H7 (cell line): Measurements from ENCODE around the gene NFKB1. TPM values are rescaled to one million over a fixed set of nuclear protein-coding genes. Genes with fewer than 3 reads are reported as not detected.
"Not testable (repeated sequence)": the region's sequence is repeated elsewhere in the genome, so short reads cannot be mapped to it uniquely, and the experiment has no call there.

Source experiments
- DNase-seq: peaks from one replicate; pipeline ENCODE4 v3.0.0; 2012
- H3K27me3 ChIP-seq: 2 replicates; pipeline ENCODE4 v1.6.0; 2011; ENCODE audit warnings: mild to moderate bottlenecking, low read length; ENCODE audit not compliant: control insufficient read depth, insufficient read depth
- H3K36me3 ChIP-seq: replicated peaks from 2 replicates; pipeline ENCODE4 v1.5.1; 2011; ENCODE audit warnings: low read length; ENCODE audit not compliant: control insufficient read depth, insufficient read depth
- H3K4me3 ChIP-seq: 2 replicates; pipeline ENCODE4 v1.5.1; 2011; ENCODE audit warnings: low read depth, mild to moderate bottlenecking, control low read depth, low read length, moderate library complexity; ENCODE audit not compliant: insufficient read depth
- total RNA-seq: library from RNA; depleted of rRNA; stranded (reverse); fragments of >200 nt; shearing (Covaris generic); gene quantifications from 2 replicates; pipeline ENCODE4 v1.2.3, GENCODE V29; 2014

Gene NFKB1
- total RNA-seq, 1 experiment from 2014 or later, result 6.8 TPM

DNA sequence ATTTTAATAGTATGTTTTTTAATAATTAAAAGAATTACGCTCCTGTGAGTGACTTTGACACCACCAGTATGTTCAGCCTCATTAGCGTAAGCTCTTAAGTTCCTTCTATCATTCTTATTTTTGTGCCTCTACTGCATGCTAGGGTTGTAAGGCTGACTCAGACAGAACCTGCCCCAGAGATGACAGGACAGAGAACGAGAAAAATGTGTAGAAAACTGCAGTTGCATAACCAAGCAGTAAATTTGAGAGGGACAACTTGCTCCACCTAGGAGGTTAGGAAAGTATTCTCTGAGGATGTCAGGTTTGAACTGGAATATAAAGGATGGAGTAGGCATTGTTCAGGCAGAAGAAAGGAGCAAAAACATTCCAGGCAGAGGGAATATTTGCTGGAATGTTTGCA lies 98.7 kb downstream of the NFKB1 start:
- no peak for DNase-seq
- no peaks in the 10 kb centered on the region for H3K27me3 ChIP-seq
- H3K4me3 ChIP-seq, result no peak overlapping the region
- no peaks in the 10 kb centered on the region for H3K36me3 ChIP-seq

DNA sequence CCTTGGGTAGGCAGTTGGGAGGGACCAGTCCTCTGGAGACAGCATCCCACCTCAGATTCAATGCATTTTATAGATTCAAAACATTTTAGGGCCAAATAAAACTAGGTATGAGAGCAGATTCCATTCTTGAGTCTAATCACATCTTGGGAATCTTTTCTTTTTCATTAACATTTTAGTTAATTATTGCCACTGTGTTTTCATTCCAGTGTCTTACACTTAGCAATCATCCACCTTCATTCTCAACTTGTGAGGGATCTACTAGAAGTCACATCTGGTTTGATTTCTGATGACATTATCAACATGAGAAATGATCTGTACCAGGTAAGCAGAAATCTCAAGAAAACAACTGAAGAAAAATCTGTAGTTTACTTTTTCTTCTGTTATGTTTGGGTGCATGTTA lies 99.5 kb downstream of the NFKB1 start:
- no peak for DNase-seq
- no peaks in the 10 kb centered on the region for H3K27me3 ChIP-seq
- no peaks in the 10 kb centered on the region for H3K36me3 ChIP-seq
- no peak overlapping the region for H3K4me3 ChIP-seq

DNA sequence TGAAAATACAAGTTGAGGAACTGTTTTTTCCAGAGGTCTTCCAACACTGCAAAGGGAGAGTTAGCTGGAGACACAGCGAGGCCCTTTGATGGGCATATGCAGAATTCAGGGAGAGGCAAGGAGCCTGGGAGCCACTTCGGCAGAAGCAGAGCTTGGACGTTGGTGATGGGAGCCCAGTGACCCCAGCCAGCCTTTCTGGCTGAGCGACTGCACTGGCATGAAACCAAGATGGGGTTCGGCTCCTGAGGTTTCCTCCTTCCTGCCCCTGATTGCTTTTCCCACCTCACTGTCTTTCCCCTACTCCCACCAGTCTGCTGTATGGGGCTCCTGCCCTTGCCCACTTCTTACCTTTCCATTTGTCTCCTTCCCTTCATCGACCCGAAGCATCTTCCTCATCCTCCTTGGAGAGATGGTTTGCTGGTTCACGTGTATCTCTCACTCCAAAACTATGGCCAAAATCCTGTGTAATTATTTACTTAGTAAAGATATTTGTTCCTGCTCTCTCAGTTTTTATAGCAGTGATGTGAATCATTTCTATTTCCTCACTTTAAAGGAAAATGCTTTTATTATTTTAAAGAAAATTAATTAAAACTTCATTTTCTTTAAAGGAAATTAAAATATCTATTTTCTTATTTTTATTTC lies 100.5 kb downstream of the NFKB1 start:
- H3K4me3 ChIP-seq, result no peak overlapping the region
- no peak for DNase-seq
- H3K27me3 ChIP-seq, result no peaks in the 10 kb centered on the region
- no peaks in the 10 kb centered on the region for H3K36me3 ChIP-seq

DNA sequence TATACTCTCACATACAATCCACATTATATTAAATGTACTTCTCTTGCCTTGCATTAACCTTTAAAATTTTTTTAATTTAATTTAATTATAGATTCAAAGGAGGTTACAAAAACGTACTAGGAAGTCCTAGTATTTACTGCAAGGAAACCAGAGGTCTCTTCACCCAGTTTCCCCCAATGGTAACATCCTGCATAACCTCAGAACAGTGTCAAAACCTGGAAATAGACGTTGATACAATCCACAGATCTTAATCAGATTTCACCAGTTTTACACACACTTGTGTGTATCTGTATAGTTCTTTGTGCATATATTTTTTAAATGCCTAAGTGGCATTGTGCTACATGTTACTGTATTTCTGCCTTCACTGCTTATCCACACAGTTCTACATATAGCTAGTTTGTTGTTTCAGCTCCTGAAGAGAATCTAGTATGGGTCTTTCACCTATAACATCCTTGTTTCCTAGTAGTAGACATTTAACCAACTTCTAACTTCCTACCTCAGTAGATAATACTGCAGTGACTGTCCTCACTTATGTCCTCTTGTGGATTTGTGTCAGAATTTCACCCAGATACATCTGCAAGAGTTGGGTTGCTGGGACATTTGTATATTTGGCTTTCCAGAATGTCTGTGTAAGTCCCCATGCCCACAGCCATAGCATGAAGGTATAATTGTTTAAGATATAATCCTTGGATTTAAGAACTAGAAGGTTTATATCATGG lies 103.2 kb downstream of the NFKB1 start:
- Histone ChIP-seq H3K27me3 (no peaks in the 10 kb centered on the region), H3K36me3 (no peaks in the 10 kb centered on the region), H3K4me3 (no peak overlapping the region)
- no peak for DNase-seq

DNA sequence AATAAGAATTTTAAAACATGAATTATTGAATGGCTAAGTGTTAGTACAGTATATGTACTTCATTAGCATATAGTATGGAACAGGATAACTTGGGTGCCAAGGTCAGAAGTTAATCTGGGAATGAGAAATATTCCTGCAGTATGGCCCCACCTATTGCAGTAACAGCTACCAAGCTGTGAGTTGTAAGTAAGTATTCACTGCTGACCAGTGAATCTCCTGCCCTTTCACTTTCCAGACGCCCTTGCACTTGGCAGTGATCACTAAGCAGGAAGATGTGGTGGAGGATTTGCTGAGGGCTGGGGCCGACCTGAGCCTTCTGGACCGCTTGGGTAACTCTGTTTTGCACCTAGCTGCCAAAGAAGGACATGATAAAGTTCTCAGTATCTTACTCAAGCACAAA lies 105.1 kb downstream of the NFKB1 start:
- DNase-seq, result no peak
- no peak overlapping the region for H3K4me3 ChIP-seq
- H3K27me3 ChIP-seq, result no peaks in the 10 kb centered on the region
- H3K36me3 ChIP-seq, result no peaks in the 10 kb centered on the region

DNA sequence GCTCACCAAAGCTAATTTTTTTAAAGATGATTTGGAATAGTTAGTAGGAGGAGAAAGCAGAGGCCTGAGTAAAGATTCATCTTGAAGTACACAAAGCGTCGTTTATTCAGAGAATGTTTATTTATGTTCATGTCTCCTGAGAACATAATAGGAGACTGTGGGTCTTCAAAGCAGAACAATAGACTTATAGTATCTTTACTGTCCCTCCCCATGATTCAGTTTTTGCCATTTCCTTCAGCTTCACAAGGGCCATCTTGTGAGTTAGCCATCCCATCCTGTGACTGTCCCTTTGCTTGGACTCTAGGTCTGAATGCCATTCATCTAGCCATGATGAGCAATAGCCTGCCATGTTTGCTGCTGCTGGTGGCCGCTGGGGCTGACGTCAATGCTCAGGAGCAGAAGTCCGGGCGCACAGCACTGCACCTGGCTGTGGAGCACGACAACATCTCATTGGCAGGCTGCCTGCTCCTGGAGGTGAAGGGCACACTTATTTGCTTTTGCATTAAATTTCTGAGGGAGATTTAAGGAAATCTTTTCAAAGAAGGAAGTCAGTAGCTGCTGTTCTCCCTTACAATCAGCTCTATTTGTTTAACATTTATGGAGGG lies 105.8 kb downstream of the NFKB1 start:
- H3K27me3 ChIP-seq, result no peaks in the 10 kb centered on the region
- H3K36me3 ChIP-seq, result no peaks in the 10 kb centered on the region
- no peak overlapping the region for H3K4me3 ChIP-seq
- DNase-seq, result no peak

DNA sequence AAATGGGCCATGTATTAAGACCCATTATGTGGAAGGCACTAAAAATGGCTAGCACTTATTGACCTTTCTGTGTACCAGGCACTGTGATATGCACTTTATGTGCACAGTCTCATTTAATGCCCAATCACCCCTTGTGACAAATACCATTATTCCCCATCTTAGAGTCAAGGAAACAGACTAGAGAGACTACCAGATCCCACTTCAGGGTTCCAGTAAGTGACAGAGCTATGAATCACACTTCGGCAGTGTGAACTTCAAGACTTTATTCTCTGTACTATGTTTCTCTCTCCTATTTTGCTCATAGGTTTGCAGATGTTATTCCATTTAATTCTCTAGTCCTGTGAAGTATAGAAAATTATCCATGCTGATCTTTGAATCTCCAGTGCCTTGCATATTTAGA lies 107.0 kb downstream of the NFKB1 start:
- no peaks in the 10 kb centered on the region for H3K36me3 ChIP-seq
- H3K27me3 ChIP-seq, result no peaks in the 10 kb centered on the region
- H3K4me3 ChIP-seq, result no peak overlapping the region
- no peak for DNase-seq

DNA sequence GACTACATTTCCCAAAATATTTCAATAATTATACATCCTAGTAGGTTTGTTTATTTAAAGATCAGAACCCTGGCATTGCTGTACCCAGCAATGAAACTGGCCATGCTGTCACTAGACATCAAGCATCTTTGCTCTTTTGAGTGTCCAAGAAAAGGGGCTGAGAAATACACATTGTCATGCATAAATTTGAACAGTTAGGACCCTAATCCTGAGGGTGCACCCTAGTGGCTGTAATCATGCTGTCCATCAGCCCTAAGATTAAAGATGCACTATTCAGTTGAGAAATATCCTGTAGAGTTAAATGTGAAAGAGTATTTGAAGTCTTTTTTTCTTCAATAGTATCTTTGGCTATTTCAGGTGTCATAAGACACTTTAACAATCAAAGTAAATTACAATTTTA lies 108.8 kb downstream of the NFKB1 start:
- H3K27me3 ChIP-seq, result no peaks in the 10 kb centered on the region
- no peak for DNase-seq
- no peaks in the 10 kb centered on the region for H3K36me3 ChIP-seq
- H3K4me3 ChIP-seq, result no peak overlapping the region

DNA sequence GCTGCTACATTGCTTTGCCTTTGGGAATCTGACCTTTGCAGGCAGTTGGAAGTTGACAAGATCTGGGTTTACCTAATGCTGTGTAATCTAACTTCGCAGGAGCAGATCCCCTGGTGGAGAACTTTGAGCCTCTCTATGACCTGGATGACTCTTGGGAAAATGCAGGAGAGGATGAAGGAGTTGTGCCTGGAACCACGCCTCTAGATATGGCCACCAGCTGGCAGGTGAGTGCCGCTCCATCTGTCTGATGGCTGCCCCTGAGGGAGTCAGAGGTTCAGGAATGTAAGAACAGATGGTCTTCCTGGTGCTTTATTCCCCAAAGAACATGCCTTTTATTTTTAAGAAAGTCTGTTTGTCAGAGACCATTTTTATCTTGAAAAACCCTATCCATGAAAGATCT lies 109.3 kb downstream of the NFKB1 start:
- Histone ChIP-seq H3K36me3 (no peaks in the 10 kb centered on the region), H3K4me3 (no peak overlapping the region), H3K27me3 (no peaks in the 10 kb centered on the region)
- no peak for DNase-seq

DNA sequence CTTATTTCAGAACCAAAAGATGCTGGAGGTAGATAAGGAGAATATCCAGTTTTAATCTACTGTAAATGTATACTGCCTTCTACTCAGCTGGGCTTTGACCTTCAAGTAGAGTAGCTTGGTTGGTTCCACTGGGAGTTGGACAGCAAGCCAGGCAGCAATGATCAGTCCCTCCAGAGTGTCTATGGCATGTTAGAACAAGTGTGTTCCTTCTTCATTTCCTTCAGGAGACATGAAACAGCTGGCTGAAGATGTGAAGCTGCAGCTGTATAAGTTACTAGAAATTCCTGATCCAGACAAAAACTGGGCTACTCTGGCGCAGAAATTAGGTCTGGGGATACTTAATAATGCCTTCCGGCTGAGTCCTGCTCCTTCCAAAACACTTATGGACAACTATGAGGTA lies 111.1 kb downstream of the NFKB1 start:
- no peak for DNase-seq
- H3K4me3 ChIP-seq, result no peak overlapping the region
- no peaks in the 10 kb centered on the region for H3K36me3 ChIP-seq

DNA sequence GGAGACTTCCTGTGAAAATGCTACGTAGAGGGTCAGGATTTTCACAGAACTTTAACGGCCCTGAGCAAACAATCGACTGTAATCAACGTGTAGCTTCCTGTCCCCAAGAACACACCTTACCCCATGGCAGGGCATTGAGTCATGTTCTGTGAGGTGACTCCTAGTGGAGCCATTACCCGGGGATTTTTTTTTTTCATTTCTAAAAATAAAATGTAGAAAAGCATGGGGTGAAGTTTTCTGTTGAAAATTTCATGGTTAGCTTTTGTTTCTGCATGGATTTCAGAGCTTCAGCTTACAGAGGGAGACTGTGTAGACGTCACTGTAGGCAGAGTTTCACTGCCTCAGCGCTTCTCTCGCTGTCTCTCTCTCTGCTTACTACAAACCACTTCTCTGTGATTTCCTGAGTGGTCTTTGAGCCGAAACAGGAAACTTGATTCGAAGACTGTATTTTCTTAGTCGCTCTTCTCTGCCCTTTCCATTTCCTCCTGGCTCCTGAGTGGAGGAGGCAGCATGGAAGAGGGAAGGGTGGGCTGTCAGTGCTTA lies 111.7 kb downstream of the NFKB1 start:
- Histone ChIP-seq H3K27me3 (no peaks in the 10 kb centered on the region), H3K4me3 (no peak overlapping the region), H3K36me3 (no peaks in the 10 kb centered on the region)
- no peak for DNase-seq

More for the DNA sequence above, 111.1 kb downstream of the NFKB1 start:
- no peaks in the 10 kb centered on the region for H3K27me3 ChIP-seq

DNA sequence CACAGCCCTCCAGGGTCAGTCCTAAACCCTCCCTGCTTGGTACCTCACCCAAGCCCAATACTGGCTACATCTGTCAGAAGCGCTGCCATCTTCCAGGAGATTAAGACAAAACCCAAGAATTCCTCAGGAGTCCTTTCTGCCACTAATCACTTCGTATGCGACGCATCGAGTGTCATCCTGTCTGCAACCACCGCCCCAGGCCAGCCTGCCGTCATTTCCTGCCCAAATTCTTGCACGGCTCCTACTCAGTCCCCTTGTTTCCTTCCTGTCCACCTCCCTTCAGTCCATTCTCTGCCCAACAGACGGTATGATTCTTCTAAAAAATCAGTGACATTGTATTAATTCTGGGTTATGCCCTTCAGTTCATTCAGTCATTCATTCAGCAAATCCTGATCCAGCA lies 113.6 kb downstream of the NFKB1 start:
- Histone ChIP-seq H3K27me3 (no peaks in the 10 kb centered on the region), H3K36me3 (no peaks in the 10 kb centered on the region), H3K4me3 (no peak overlapping the region)
- no peak for DNase-seq

DNA sequence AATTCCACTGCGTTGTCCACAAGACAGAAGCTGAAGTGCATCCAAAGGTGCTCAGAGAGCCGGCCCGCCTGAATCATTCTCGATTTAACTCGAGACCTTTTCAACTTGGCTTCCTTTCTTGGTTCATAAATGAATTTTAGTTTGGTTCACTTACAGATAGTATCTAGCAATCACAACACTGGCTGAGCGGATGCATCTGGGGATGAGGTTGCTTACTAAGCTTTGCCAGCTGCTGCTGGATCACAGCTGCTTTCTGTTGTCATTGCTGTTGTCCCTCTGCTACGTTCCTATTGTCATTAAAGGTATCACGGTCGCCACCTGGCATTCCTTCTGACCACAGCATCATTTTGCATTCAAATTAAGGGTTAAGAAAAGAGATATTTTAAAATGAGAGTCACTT lies 115.5 kb downstream of the NFKB1 start:
- H3K36me3 ChIP-seq, result no peaks in the 10 kb centered on the region
- DNase-seq, result peak; percentile 26
- no peak overlapping the region for H3K4me3 ChIP-seq
- H3K27me3 ChIP-seq, result no peaks in the 10 kb centered on the region

DNA sequence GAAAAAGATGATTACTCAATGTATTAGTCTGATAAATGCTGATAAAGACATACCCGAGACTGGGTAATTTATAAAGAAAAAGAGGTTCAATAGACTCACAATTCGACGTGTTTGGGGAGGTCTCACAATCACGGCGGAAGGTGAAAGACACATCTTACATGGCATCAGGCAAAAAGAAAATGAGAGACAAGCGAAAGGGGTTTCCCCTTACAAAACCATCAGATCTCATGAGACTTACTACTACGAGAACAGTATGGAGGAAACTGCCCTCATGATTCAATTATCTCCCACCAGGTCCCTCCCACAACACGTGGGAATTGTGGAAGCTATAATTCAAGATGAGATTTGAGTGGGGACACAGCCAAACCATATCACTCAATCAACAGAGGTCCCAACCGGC lies 117.9 kb downstream of the NFKB1 start:
- H3K36me3 ChIP-seq, DNase-seq, H3K4me3 ChIP-seq, H3K27me3 ChIP-seq: not testable (repeated sequence)
